ENCODE measurements around the gene SUPT16H. TPM values are rescaled to one million over a fixed set of nuclear protein-coding genes. Genes with fewer than 3 reads are reported as not detected.

Gene SUPT16H
- total and polyA plus RNA-seq, 2 of the 13 experiments (the other 11 are each of a cell fraction or from before 2014, with no cell fraction given) = 77.5 to 230 TPM

DNA sequence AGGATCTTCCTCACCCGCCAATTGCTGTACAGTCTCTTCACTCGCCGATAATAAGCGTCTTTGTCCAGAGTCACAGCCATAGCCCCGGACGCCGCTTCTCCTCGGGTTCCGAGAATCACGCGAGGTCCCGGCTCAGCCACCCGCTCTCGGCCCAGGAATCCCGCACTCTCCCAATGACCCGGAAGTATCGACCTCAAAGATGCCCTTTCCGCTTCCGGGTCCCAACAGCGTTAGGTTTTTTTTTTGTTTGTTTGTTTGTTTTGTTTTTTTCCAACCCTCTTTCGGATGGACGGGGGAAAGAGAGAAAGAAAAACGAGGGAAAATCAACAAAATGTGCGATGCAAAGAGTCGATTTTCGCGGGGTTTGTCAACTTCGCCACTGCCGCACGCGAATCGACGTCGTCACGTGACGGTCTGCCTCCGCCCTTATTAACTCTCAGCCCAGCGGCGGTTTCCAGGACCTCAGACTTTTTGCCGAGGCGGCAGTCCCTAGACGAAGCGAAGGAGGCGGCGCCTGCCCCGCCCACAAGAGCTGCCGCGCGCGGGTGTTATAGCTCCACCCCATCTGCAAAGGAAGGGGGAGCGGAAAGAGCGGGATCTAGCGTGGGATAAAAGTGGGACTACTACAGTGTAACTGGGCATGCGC lies at the start of gene SUPT16H (continued):
- TF ChIP-seq, protein P1, sequence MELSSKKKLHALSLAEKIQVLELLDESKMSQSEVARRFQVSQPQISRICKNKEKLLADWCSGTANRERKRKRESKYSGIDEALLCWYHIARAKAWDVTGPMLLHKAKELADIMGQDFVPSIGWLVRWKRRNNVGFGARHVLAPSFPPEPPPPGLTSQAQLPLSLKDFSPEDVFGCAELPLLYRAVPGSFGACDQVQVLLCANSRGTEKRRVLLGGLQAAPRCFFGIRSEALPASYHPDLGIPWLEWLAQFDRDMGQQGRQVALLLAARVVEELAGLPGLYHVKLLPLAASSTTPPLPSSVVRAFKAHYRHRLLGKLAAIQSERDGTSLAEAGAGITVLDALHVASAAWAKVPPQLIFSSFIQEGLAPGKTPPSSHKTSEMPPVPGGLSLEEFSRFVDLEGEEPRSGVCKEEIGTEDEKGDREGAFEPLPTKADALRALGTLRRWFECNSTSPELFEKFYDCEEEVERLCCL (CRISPR knock-in tag; IDR thresholded peaks at IDR 0.05; ENCODE audit: borderline replicate concordance) = peak; percentile 29; the same call in 1 of the 2 replicates
- TF ChIP-seq, protein P2, sequence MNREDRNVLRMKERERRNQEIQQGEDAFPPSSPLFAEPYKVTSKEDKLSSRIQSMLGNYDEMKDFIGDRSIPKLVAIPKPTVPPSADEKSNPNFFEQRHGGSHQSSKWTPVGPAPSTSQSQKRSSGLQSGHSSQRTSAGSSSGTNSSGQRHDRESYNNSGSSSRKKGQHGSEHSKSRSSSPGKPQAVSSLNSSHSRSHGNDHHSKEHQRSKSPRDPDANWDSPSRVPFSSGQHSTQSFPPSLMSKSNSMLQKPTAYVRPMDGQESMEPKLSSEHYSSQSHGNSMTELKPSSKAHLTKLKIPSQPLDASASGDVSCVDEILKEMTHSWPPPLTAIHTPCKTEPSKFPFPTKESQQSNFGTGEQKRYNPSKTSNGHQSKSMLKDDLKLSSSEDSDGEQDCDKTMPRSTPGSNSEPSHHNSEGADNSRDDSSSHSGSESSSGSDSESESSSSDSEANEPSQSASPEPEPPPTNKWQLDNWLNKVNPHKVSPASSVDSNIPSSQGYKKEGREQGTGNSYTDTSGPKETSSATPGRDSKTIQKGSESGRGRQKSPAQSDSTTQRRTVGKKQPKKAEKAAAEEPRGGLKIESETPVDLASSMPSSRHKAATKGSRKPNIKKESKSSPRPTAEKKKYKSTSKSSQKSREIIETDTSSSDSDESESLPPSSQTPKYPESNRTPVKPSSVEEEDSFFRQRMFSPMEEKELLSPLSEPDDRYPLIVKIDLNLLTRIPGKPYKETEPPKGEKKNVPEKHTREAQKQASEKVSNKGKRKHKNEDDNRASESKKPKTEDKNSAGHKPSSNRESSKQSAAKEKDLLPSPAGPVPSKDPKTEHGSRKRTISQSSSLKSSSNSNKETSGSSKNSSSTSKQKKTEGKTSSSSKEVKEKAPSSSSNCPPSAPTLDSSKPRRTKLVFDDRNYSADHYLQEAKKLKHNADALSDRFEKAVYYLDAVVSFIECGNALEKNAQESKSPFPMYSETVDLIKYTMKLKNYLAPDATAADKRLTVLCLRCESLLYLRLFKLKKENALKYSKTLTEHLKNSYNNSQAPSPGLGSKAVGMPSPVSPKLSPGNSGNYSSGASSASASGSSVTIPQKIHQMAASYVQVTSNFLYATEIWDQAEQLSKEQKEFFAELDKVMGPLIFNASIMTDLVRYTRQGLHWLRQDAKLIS (CRISPR knock-in tag; IDR thresholded peaks at IDR 0.05) = 0 out of 2 replicates have a peak, but pooled peaks have one; percentile 11
- TF ChIP-seq ZFP36L1 (CRISPR knock-in tag; IDR thresholded peaks at IDR 0.05) (peak; percentile 76), ARID2 (CRISPR knock-in tag; IDR thresholded peaks at IDR 0.05; ENCODE audit: borderline replicate concordance) (no peak; the same call in 1 of the 2 replicates), ZMYM3 (CRISPR knock-in tag; IDR thresholded peaks at IDR 0.05) (no peak; the same call in 1 of the 2 replicates), BCL6 (CRISPR knock-in tag; IDR thresholded peaks at IDR 0.05) (peak; percentile 62; the same call in 1 of the 2 replicates), ZFP62 (CRISPR knock-in tag; IDR thresholded peaks at IDR 0.05) (no peak), MXI1 (IDR thresholded peaks at IDR 0.05; ENCODE audit: borderline replicate concordance, low read depth, low read length) (peak; percentile 41; the same call in 1 of the 3 replicates)
- TF ChIP-seq, protein P3, sequence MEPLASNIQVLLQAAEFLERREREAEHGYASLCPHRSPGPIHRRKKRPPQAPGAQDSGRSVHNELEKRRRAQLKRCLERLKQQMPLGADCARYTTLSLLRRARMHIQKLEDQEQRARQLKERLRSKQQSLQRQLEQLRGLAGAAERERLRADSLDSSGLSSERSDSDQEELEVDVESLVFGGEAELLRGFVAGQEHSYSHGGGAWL (CRISPR knock-in tag; IDR thresholded peaks at IDR 0.05) = no peak
- TF ChIP-seq, protein P4, sequence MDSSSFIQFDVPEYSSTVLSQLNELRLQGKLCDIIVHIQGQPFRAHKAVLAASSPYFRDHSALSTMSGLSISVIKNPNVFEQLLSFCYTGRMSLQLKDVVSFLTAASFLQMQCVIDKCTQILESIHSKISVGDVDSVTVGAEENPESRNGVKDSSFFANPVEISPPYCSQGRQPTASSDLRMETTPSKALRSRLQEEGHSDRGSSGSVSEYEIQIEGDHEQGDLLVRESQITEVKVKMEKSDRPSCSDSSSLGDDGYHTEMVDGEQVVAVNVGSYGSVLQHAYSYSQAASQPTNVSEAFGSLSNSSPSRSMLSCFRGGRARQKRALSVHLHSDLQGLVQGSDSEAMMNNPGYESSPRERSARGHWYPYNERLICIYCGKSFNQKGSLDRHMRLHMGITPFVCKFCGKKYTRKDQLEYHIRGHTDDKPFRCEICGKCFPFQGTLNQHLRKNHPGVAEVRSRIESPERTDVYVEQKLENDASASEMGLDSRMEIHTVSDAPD (CRISPR knock-in tag; IDR thresholded peaks at IDR 0.05) = peak; percentile 79; the same call in 1 of the 2 replicates
- TF ChIP-seq, protein P5, sequence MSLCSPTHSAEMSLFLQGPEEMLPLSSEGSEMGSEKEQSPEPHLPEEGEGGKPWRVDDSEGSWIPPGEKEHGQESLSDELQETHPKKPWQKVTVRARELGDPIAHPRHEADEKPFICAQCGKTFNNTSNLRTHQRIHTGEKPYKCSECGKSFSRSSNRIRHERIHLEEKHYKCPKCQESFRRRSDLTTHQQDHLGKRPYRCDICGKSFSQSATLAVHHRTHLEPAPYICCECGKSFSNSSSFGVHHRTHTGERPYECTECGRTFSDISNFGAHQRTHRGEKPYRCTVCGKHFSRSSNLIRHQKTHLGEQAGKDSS (CRISPR knock-in tag; IDR thresholded peaks at IDR 0.05; ENCODE audit: borderline replicate concordance, low read depth) = 0 out of 2 replicates have a peak, but pooled peaks have one; percentile 32

Data from HepG2 (cell line).